HG02973 (cell line): ENCODE data around the gene TTC23L.
"Not testable (repeated sequence)": the region's sequence is repeated elsewhere in the genome, so short reads cannot be mapped to it uniquely, and the experiment has no call there.

ENCODE experiments used
- ATAC-seq: cut with Tn5 transposase; IDR thresholded peaks from one replicate; pipeline ENCODE4 v1.9.1; 2021; ENCODE audit warnings: moderate library complexity; ENCODE audit not compliant: unreplicated experiment

The TTC23L gene

GRCh38 chr5:34838785-34839714 is at the start of gene TTC23L:
TTC23L (plus strand) TSS chr5:34839164; CDS start chr5:34840672, 1,508 bp downstream.
- ATAC-seq: peak; percentile 96

- no peak for ATAC-seq
These were observed 49.3 kb upstream of the TTC23L start for GRCh38 chr5:34789639-34790038.

GRCh38 chr5:34790069-34790468 is 48.9 kb upstream of the TTC23L start:
- ATAC-seq: no peak

GRCh38 chr5:34791761-34792244 is 47.2 kb upstream of the TTC23L start:
- no peak for ATAC-seq

GRCh38 chr5:34802834-34803563 is 36.0 kb upstream of the TTC23L start:
- no peak for ATAC-seq

- no peak for ATAC-seq
These were observed 34.8 kb upstream of the TTC23L start for GRCh38 chr5:34803974-34804732.

- ATAC-seq: no peak
These were observed 34.1 kb upstream of the TTC23L start for GRCh38 chr5:34804913-34805312.

GRCh38 chr5:34806532-34806931 is 32.4 kb upstream of the TTC23L start:
- no peak for ATAC-seq

GRCh38 chr5:34811706-34812105 is 27.3 kb upstream of the TTC23L start:
- no peak for ATAC-seq

- ATAC-seq: no peak
These were observed 25.5 kb upstream of the TTC23L start for GRCh38 chr5:34813509-34813908.

- ATAC-seq: no peak
These were observed 21.2 kb upstream of the TTC23L start for GRCh38 chr5:34817558-34818351.

- no peak for ATAC-seq
These were observed 20.2 kb upstream of the TTC23L start for GRCh38 chr5:34818717-34819116.

GRCh38 chr5:34820593-34820992 is 18.4 kb upstream of the TTC23L start:
- ATAC-seq: no peak

GRCh38 chr5:34822956-34823715 is 15.8 kb upstream of the TTC23L start:
- no peak for ATAC-seq

- ATAC-seq: no peak
These were observed 12.6 kb upstream of the TTC23L start for GRCh38 chr5:34826347-34826746.

- ATAC-seq: no peak
These were observed 11.1 kb upstream of the TTC23L start for GRCh38 chr5:34827588-34828506.

- ATAC-seq: not testable (repeated sequence)
These were observed 8.1 kb upstream of the TTC23L start for GRCh38 chr5:34830827-34831226.

GRCh38 chr5:34831303-34831702 is 7.7 kb upstream of the TTC23L start:
- no peak for ATAC-seq
